Measurements from ENCODE around the gene ATAD3C. TPM values are rescaled to one million over a fixed set of nuclear protein-coding genes. Genes with fewer than 3 reads are reported as not detected.
"Not testable (repeated sequence)": the region's sequence is repeated elsewhere in the genome, so short reads cannot be mapped to it uniquely, and the experiment has no call there.

The ATAD3C gene
- total and polyA plus RNA-seq, 10 of the 15 experiments (the other 5 are each of a cell fraction or from before 2014, with no cell fraction given) = 0.03 to 3.1 (median 0.86) TPM

DNA sequence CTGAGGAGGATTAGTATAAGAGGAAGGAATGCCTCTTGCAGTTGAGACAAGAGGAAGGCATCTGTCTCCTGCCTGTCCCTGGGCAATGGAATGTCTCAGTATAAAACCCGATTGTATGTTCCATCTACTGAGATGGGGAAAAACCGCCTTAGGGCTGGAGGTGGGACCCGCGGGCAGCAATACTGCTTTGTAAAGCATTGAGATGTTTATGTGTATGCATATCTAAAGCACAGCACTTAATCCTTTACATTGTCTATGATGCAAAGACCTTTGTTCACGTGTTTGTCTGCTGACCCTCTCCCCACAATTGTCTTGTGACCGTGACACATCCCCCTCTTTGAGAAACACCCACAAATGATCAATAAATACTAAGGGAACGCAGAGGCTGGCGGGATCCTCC, 39.3 kb upstream of the ATAD3C start:
- H3K27me3 ChIP-seq (replicated peaks in 1 of 2; ENCODE audit: control insufficient read depth in 2 of 2, insufficient read depth in 2 of 2, low read length in 1 of 2); ATAC-seq; FAIRE-seq; CTCF ChIA-PET; H4K20me1 ChIP-seq (ENCODE audit: control insufficient read depth, insufficient read depth); H3K27ac ChIP-seq (ENCODE audit: control insufficient read depth, insufficient read depth); H3K4me3 ChIP-seq; intact Hi-C loops (cut with micrococcal nuclease; ENCODE audit: unreplicated experiment); DNase-seq (ENCODE audit: low read depth, low spot score); SMC1A ChIA-PET (ENCODE audit: uncharacterized antibody, unreplicated experiment); H3K36me3 ChIP-seq (ENCODE audit: control insufficient read depth in 2 of 2, insufficient read depth in 2 of 2, low read length in 1 of 2); RAD21 ChIA-PET (ENCODE audit: unreplicated experiment); BruUV-seq (replicated peaks); H3K4me2 ChIP-seq (ENCODE audit: control insufficient read depth, insufficient read depth); H3K9ac ChIP-seq (ENCODE audit: control insufficient read depth, insufficient read depth, low read length); in situ Hi-C loops (cut with MboI); H2AFZ ChIP-seq (ENCODE audit: control insufficient read depth, low read depth, low read length): not testable (repeated sequence)
- 87% methylated on average over 8 of the region's 8 CpGs for WGBS (ENCODE audit: insufficient coverage, insufficient replicate concordance, low lambda C conversion rate, missing lambda C conversion rate)
- Histone ChIP-seq H3K79me2 (ENCODE audit: control insufficient read depth, insufficient read depth, low read length) (peaks cover 44% of the 10 kb centered on the region), H3K9me3 (replicated peaks; ENCODE audit: control insufficient read depth, insufficient read depth, low read length) (peaks cover 14% of the 10 kb centered on the region), H3K4me1 (ENCODE audit: control insufficient read depth, insufficient read depth, low read length) (peaks cover 16% of the 10 kb centered on the region)
- POLR2A ChIA-PET = interaction anchor here (1.0 to 1.1 kb wide), 2 partner anchors 11 kb away, joined by 3 read pairs; partner anchors contain the start of gene CCNL2

DNA sequence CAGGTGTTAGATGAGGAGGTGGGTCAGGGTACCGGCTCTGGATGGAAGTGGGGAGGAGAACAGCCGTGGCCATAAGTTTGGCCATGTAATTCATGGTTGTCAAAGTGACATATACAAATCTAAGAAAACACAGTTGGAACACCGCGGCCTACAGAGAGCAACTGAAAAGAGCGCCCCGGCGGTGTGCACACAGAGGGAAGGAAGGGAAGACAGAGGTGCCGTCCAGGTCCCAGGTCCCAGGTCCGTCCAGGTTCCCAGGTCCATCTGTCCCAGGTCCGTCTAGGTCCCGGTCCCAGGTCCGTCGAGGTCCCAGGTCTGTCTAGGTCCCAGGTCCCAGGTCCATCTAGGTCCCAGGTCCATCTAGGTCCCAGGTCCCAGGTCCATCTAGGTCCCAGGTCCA, 37.9 kb upstream of the ATAD3C start:
- FAIRE-seq (no peak), DNase-seq (ENCODE audit: low read depth, low spot score) (no peak), ATAC-seq (no peak)
- Histone ChIP-seq H3K9me3 (replicated peaks; ENCODE audit: control insufficient read depth, insufficient read depth, low read length) (peaks cover 14% of the 10 kb centered on the region), H2AFZ (ENCODE audit: control insufficient read depth, low read depth, low read length) (no peak overlapping the region), H3K79me2 (ENCODE audit: control insufficient read depth, insufficient read depth, low read length) (peaks cover 30% of the 10 kb centered on the region), H3K4me2 (ENCODE audit: control insufficient read depth, insufficient read depth) (0 out of 2 replicates have a peak overlapping the region, but pooled peaks have one; percentile 25), H3K4me1 (ENCODE audit: control insufficient read depth, insufficient read depth, low read length) (peaks cover 8% of the 10 kb centered on the region), H3K27me3 (replicated peaks in 1 of 2; ENCODE audit: control insufficient read depth in 2 of 2, insufficient read depth in 2 of 2, low read length in 1 of 2) (no peaks in the 10 kb centered on the region), H3K4me3 (no peak overlapping the region), H4K20me1 (ENCODE audit: control insufficient read depth, insufficient read depth) (no peaks in the 10 kb centered on the region), H3K9ac (ENCODE audit: control insufficient read depth, insufficient read depth, low read length) (no peak overlapping the region), H3K27ac (ENCODE audit: control insufficient read depth, insufficient read depth) (peak overlapping the region; percentile 63), H3K36me3 (ENCODE audit: control insufficient read depth in 2 of 2, insufficient read depth in 2 of 2, low read length in 1 of 2) (no peaks in the 10 kb centered on the region; a peak in 2 of 4 replicates)
- no TSS peak for BruUV-seq (replicated peaks)
- TF ChIP-seq POLR2A (IDR thresholded peaks at IDR 0.05; ENCODE audit: low read depth, low read length) (0 out of 2 replicates have a peak, but pooled peaks have one; percentile 31), IKZF2 (IDR thresholded peaks at IDR 0.05) (no peak)
- ChIA-PET CTCF (no interaction called here), RAD21 (ENCODE audit: unreplicated experiment) (no interaction called here), SMC1A (ENCODE audit: uncharacterized antibody, unreplicated experiment) (no interaction called here), POLR2A (interaction anchor here (1.1 kb wide), 1 partner anchor 12 kb away, joined by 3 read pairs; the partner anchor contains the start of gene CCNL2)
- intact Hi-C loops (cut with micrococcal nuclease; ENCODE audit: unreplicated experiment) = no loop called here
- 99% methylated on average over 13 of the region's 13 CpGs for WGBS (ENCODE audit: insufficient coverage, insufficient replicate concordance, low lambda C conversion rate, missing lambda C conversion rate)
- in situ Hi-C loops (cut with MboI) = no loop called here

Measured in GM12878 (cell line).